Cortex of kidney (tissue), 1 donor: ENCODE data around the gene RELN.
"Not testable (repeated sequence)": the region's sequence is repeated elsewhere in the genome, so short reads cannot be mapped to it uniquely, and the experiment has no call there.

Source experiments
- DNase-seq: peaks from one replicate; lab custom pipeline; 2025; lab: John Stamatoyannopoulos, UW

Gene RELN

GRCh38 chr7:103944230-103944900, 45.1 kb downstream of the RELN start:
- DNase-seq: no peak

DNA sequence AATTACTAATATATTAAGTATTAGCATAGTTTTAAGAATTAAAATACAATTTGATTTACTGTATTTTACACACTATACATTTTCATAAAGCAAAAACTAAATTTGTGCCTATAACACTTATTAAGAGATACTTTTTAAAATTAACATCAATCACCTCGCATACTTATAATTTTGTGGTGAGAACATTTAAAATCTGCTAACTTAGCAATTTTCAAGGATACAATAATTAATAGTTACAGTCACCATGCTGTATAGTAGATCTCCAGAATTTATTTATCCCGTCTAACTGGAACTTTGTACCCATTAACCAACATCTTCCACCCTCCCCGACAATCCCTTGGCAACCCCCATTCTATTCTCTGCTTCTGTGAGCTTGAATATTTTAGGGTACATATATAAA, 47.5 kb downstream of the RELN start:
- no peak for DNase-seq

DNA sequence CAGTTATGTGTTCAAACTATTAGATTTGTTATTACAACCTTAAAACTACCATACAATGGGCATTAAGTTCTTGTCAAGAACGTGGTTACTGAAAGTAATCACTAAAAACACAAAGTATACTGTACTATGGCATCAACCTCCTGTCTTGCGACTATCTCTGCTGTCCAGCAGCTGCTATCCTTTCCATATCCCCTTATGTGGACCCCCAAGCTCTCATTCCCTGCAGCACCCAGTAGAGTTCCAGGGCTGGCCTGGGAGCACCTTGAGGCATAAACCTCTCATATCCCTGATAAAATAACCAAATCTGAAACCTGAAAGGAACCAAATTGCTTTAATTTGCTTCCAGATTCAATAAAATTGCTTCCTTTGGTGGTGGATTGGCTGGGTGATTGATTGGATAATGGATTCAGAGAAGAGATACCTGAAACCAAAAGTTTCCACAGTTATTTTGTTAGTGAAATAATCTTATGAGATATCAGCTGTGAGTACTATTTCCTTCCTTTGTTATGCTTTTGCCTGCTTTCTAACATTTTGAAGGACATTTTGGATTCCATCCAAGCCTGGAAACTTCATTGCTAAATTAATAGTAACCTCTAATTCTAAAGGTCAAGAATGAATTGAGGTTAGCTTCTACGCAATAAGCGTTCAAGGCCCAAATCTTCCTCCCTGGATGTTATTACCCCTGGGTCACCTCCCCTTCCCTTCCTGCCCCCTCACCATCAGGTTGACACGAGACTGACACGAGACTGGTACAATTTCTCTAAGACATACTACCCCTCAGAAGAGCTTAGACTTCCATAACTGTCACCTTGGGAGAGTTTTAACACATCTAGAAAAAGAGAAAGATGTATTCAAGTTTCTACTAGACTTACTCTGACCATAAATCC, 48.8 kb downstream of the RELN start:
- no peak for DNase-seq

- no peak for DNase-seq
These were observed 51.8 kb downstream of the RELN start for GRCh38 chr7:103937680-103938079.

- DNase-seq: no peak
These were observed 52.9 kb downstream of the RELN start for GRCh38 chr7:103936558-103936957.

DNA sequence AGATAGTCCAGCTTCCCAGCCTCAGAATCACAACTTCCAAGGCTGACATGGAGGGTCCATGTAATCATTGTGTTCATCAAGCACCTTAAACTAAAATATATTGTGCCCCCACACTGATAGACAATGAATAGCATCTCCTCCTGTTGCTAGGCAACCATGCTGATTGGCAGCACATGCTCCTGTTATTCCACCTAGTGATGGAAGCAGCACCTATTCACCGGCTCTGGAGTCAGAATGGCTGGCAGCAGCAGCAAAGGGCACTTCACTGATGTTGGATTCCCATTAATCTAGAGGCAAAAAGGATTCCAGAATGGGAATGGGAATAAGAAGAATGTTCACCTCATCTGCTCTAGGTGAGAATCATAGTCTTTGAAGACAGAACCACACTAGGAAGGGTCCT, 55.0 kb downstream of the RELN start:
- DNase-seq: no peak

GRCh38 chr7:103932389-103932788, 57.1 kb downstream of the RELN start:
- DNase-seq: no peak

DNA sequence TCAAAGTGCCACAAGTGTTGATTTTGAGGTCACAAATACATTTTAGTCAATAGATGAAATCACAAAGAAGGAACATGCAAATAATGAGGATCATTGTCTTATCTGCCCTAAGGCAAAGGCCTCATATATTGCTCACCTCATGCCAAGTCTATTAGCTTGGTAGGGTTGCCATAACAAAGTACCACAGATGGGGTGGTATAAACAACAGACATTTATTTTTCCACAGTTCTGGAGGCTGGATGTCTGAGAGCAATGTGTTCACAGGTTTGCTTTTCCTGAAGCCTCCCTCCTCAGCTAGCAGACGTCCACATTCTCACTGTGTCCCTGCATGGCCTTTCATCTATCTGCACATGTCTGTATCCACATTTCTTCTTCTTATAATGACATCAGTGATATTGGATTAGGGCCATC, 59.6 kb downstream of the RELN start:
- DNase-seq: no peak

DNA sequence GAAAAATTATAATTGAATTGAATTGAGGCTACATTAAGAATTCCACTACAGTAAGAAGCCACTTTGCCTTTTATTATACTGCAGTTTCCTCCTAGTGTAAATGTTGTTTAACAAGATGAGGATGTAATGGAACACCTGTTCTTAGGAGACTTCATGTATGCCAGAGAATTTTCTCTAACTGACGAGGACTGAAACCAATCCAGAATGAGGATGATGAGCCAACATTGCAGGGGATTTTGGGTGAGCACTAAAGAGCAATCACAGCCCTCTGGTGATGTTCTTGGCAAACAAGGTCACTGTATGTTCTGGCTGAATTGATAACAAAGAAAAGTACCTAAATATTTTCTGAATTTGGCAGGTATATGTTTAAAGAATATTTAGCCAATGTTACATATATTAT, 60.9 kb downstream of the RELN start:
- no peak for DNase-seq

DNA sequence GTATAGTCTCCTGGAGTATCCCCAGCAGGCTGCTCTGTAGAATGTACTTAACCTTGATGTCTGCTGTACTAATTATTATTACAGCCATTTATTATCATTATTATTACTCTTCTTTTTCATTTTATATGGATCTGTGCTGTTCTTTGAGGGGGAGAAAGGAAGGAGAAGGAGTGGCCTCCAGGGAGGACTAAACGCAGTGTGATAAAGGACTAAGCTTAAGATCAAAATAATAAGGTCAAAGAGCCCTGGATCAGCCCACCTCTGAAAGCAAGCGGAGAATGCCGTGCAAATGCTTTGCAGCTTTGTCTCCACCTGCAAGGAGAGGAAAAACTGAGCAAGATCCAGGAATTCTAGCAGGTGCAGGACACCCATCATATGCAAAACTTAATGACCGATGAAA, 65.3 kb downstream of the RELN start:
- DNase-seq: no peak

DNA sequence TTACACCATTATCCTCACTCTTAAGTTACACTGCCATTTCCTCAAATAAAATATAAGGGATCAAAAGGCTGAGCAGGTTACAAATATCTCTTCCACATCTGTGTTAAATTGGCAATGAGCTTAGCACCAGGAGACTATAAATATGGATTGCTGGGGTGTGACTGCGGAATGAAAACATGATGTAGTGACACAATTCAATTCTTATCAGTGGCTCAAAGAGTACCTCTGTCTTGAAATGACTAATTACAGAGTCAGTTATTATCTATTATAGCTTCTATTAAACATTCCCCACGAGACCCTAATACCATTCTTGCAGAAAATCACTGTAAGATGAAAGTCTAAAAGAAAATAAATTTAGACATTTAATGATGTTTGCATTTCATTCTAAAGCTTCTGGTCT, 67.1 kb downstream of the RELN start:
- DNase-seq: no peak

DNA sequence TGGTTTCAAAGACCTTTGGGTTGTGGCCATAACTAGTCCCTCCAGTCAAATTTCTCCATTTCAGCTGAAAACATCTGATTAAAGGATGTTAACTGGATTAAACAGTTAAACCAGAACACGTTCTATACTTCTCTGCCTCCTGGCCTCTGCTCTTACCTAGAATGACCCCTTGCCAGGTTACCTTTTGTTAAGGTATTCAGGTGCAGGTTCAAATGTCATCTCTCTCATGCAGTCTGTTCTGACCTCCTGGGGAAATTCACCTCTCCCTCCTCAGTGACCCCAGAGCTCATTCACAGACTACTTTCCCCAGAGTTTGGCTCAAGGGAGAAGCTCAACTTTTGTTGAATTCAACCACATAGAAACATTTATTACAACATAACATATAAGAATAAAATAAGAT, 67.8 kb downstream of the RELN start:
- DNase-seq: no peak

GRCh38 chr7:103919272-103919868, 70.1 kb downstream of the RELN start:
- no peak for DNase-seq

- no peak for DNase-seq
These were observed 70.7 kb downstream of the RELN start for GRCh38 chr7:103918631-103919271.

DNA sequence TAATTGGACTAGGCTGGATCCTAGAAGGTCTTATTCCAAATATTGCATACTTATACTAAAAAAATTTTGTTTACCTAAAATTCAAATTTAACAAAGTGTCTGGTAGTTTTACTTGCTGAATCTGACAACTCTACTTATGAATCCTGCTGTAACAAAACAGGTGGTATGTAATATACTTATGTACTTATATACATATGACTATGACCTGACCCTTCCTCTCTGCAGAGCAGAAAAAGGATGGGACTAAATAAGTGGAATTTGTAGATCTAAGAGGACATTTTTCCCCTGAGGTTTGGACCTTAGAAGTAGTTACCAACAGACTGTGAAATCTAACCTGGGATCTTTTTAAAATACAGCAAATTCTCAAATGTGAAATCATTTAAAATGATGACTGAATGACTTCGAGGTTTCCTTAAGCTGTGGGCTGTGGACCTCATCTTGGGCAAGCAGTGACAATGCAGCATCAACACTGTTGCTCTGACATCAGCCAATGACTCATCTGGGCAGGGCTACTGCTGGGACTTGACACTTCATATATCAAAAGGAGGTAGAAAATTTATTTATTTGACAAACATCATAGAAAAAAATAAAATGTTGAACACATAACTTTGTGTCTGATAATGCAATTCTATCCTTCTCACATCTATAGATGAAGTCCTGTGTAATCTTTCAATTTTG, 73.6 kb downstream of the RELN start:
- no peak for DNase-seq

DNA sequence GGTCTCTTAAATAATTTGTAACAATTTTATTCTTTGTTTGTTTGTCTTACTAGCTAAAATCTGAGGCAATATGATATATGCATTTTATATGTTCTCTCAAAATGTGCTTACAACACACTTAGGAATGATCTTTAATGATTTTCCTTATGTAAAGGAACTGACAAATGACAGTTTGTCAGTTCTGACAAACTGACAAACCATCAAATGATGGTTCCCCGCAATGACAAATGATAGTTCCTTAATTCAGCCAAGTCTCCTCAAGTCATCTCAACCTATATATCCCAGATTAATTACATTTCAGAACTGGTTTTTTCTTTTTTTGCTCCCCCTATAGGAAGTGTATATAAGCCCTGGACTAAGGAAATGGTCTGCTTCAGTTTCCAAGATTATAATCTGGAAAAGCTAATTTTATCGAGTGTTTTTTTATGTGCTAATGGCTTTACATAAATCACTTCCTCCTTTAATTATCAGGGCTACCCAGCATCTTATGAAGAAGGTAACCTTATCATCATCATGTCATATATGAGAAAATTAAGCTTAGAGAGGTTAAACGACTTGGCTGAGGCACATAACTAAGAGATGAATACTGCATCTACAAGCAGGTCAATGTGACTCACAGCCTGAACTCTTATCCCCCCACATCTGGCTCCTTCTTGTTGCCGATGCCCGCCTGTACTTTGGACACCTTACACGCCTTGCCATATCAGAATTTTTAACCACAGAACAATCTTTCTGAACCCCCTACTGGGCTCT, 75.1 kb downstream of the RELN start:
- DNase-seq: no peak

GRCh38 chr7:103912891-103913605, 76.4 kb downstream of the RELN start:
- DNase-seq: no peak

DNA sequence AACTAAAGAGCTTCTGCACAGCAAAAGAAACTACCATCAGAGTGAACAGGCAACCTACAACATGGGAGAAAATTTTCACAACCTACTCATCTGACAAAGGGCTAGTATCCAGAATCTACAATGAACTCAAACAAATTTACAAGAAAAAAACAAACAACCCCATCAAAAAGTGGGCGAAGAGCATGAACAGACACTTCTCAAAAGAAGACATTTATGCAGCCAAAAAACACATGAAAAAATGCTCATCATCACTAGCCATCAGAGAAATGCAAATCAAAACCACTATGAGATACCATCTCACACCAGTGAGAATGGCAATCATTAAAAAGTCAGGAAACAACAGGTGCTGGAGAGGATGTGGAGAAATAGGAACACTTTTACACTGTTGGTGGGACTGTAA, 78.4 kb downstream of the RELN start:
- not testable (repeated sequence) for DNase-seq

- DNase-seq: no peak
These were observed 83.5 kb downstream of the RELN start for GRCh38 chr7:103905997-103906396.

DNA sequence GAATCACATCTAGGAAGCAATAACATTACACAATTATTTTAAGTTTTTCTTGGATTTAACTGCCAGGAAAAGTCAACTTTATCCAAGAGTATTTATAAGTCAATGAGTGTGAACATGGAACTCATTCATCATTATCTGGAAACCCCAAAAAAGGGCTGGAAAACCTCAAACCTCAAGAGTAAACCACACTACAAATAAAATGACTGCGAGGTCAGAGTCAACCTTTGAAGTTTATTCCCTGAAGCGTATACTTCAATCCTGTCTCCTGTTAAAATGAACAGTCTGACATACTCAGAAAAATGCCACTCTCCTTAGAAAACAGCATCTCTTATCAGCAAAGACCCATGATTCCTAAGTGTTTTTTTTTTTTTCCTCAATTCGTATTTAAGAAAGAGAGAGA, 86.5 kb downstream of the RELN start:
- DNase-seq: no peak

- DNase-seq: not testable (repeated sequence)
These were observed 92.6 kb downstream of the RELN start for GRCh38 chr7:103896826-103897225.
